Astrocyte (in vitro differentiated cells and primary cell): ENCODE data around the gene AFF3. TPM values are rescaled to one million over a fixed set of nuclear protein-coding genes. Genes with fewer than 3 reads are reported as not detected.

Source experiments
- DNase-seq: peaks from one replicate; pipeline ENCODE4 v3.0.0-alpha.2; 2010; ENCODE audit warnings: low read depth
- FAIRE-seq: peaks from 2 replicates; lab custom pipeline; 2011; peaks lifted over from hg19 to GRCh38; lab: Jason Lieb, UNC
- H2AFZ ChIP-seq: 2 replicates; pipeline ENCODE4 v1.6.0; 2012; ENCODE audit warnings: low read depth, low read length, inconsistent platforms
- H3K27ac ChIP-seq: 2 replicates; pipeline ENCODE4 v1.5.1; 2011; ENCODE audit warnings: low read depth, low read length, inconsistent platforms
- H3K27me3 ChIP-seq: 2 replicates; pipeline ENCODE4 v1.6.0; 2011; ENCODE audit warnings: low read length, inconsistent platforms; ENCODE audit not compliant: insufficient read depth
- H3K36me3 ChIP-seq: 2 replicates; pipeline ENCODE4 v1.5.1; 2011; ENCODE audit warnings: low read length, inconsistent platforms; ENCODE audit not compliant: insufficient read depth
- H3K4me1 ChIP-seq: 2 replicates; pipeline ENCODE4 v1.5.1; 2011; ENCODE audit warnings: low read length, inconsistent platforms; ENCODE audit not compliant: insufficient read depth
- H3K4me2 ChIP-seq: 2 replicates; pipeline ENCODE4 v1.6.0; 2012; ENCODE audit warnings: low read length, inconsistent platforms
- H3K4me3 ChIP-seq: 2 replicates; pipeline ENCODE4 v1.5.1; 2011; ENCODE audit warnings: low read depth, mild to moderate bottlenecking, low read length, inconsistent platforms; ENCODE audit not compliant: insufficient read depth
- H3K79me2 ChIP-seq: 2 replicates; pipeline ENCODE4 v1.6.0; 2012; ENCODE audit warnings: mild to moderate bottlenecking, low read length, inconsistent platforms; ENCODE audit not compliant: insufficient read depth
- H3K9ac ChIP-seq: 2 replicates; pipeline ENCODE4 v1.6.0; 2012; ENCODE audit warnings: mild to moderate bottlenecking, low read length, inconsistent platforms
- H3K9me3 ChIP-seq: 2 replicates; pipeline ENCODE4 v1.5.1; 2012; ENCODE audit warnings: low read depth, mild to moderate bottlenecking, low read length, inconsistent platforms; ENCODE audit not compliant: insufficient read depth
- H4K20me1 ChIP-seq: 2 replicates; pipeline ENCODE4 v1.6.0; 2012; ENCODE audit warnings: low read length, inconsistent platforms; ENCODE audit not compliant: insufficient read depth
- H3K27ac Mint-ChIP-seq: one replicate; pipeline ENCODE4 v1.8.0; 2021; ENCODE audit warnings: mild to moderate bottlenecking, mixed read lengths; ENCODE audit not compliant: unreplicated experiment
- H3K27me3 Mint-ChIP-seq: one replicate; pipeline ENCODE4 v1.8.0; 2021; ENCODE audit warnings: low read depth, mixed read lengths; ENCODE audit not compliant: unreplicated experiment
- H3K36me3 Mint-ChIP-seq: one replicate; pipeline ENCODE4 v1.8.0; 2021; ENCODE audit warnings: low read depth, mixed read lengths; ENCODE audit not compliant: unreplicated experiment
- H3K4me1 Mint-ChIP-seq: one replicate; pipeline ENCODE4 v1.8.0; 2021; ENCODE audit warnings: low read depth, mixed read lengths; ENCODE audit not compliant: unreplicated experiment
- H3K4me3 Mint-ChIP-seq: one replicate; pipeline ENCODE4 v1.8.0; 2021; ENCODE audit warnings: mild to moderate bottlenecking, moderate library complexity, mixed read lengths; ENCODE audit not compliant: unreplicated experiment
- H3K9me3 Mint-ChIP-seq: one replicate; pipeline ENCODE4 v1.8.0; 2021; ENCODE audit warnings: mild to moderate bottlenecking, mixed read lengths; ENCODE audit not compliant: unreplicated experiment
- EZH2 ChIP-seq: IDR thresholded peaks from 2 replicates; pipeline ENCODE4 v1.6.1; 2012; ENCODE audit warnings: mild to moderate bottlenecking, low read length, inconsistent platforms; ENCODE audit not compliant: insufficient read depth
- total RNA-seq: library from RNA; stranded (reverse); gene quantifications from 2 replicates; pipeline ENCODE4 v1.2.1, GENCODE V29; 2021
- TF ChIP-seq, protein P1 (sequence below): IDR thresholded peaks from 2 replicates; pipeline ENCODE4 v1.5.1; 2011; ENCODE audit warnings: low read depth, mild to moderate bottlenecking, inconsistent platforms, low read length, moderate library complexity; ENCODE audit not compliant: insufficient read depth

The AFF3 gene
- total RNA-seq, 1 donor from 2014 or later: 14.7 TPM

DNA sequence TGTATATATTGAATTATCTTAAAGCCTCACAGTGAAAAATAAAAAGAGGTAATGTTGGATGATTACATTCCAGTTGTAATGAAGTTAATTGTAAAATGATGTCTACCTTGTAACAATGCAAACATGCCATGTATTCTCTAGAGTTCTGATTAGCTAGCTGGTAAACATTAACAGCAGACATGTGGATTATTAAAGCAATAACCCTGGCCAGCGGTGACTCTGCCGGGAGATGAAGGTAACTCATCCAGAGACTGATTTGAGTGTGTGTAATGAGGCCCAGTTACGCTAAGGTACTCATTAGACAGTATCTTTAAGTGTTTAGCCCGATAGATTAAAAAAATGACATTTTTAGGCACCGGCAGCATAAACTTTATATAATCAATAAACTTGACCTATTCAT is 573.0 kb downstream of the AFF3 start:
- Histone ChIP-seq H3K4me2 (no peak overlapping the region), H4K20me1 (no peaks in the 10 kb centered on the region), H3K4me3 (no peak overlapping the region), H3K27ac (no peak overlapping the region), H3K9me3 (no peaks in the 10 kb centered on the region), H3K79me2 (no peaks in the 10 kb centered on the region), H2AFZ (no peak overlapping the region), H3K27me3 (no peaks in the 10 kb centered on the region), H3K4me1 (peaks cover 11% of the 10 kb centered on the region), H3K36me3 (no peaks in the 10 kb centered on the region), H3K9ac (no peak overlapping the region)
- H3K4me3 Mint-ChIP-seq: no peak overlapping the region
- DNase-seq (no peak), FAIRE-seq (no peak)
- no peak overlapping the region for H3K27ac Mint-ChIP-seq
- no peaks in the 10 kb centered on the region for H3K27me3 Mint-ChIP-seq
- H3K9me3 Mint-ChIP-seq: peaks cover 4% of the 10 kb centered on the region
- peaks cover 11% of the 10 kb centered on the region for H3K36me3 Mint-ChIP-seq
- H3K4me1 Mint-ChIP-seq: peaks cover 10% of the 10 kb centered on the region
- TF ChIP-seq, protein P1, sequence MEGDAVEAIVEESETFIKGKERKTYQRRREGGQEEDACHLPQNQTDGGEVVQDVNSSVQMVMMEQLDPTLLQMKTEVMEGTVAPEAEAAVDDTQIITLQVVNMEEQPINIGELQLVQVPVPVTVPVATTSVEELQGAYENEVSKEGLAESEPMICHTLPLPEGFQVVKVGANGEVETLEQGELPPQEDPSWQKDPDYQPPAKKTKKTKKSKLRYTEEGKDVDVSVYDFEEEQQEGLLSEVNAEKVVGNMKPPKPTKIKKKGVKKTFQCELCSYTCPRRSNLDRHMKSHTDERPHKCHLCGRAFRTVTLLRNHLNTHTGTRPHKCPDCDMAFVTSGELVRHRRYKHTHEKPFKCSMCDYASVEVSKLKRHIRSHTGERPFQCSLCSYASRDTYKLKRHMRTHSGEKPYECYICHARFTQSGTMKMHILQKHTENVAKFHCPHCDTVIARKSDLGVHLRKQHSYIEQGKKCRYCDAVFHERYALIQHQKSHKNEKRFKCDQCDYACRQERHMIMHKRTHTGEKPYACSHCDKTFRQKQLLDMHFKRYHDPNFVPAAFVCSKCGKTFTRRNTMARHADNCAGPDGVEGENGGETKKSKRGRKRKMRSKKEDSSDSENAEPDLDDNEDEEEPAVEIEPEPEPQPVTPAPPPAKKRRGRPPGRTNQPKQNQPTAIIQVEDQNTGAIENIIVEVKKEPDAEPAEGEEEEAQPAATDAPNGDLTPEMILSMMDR: no peak
- TF ChIP-seq EZH2: no peak

DNA sequence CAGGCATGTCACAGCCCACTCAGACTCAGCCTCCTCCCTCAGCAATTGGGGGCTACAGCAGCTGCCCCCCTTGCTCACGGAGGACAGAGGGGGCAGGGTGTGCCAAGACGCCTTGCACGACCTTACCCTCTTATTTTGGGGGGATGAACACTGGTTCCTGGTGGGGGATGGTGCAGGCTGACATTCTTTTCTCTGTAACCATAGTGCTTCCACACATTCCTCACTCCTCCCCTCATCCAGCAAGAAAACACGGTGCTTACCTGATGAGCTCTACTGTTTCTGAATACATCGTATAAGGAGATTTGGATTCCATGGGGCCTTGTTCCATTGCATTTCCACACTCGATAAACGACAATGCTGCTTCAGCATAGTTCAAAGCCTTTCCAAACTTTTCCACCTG is 577.2 kb downstream of the AFF3 start:
- Histone ChIP-seq H3K36me3 (no peaks in the 10 kb centered on the region), H3K4me3 (no peak overlapping the region), H2AFZ (no peak overlapping the region), H4K20me1 (no peaks in the 10 kb centered on the region), H3K9ac (no peak overlapping the region), H3K9me3 (no peaks in the 10 kb centered on the region), H3K4me2 (no peak overlapping the region), H3K27ac (no peak overlapping the region), H3K27me3 (no peaks in the 10 kb centered on the region), H3K4me1 (no peaks in the 10 kb centered on the region), H3K79me2 (no peaks in the 10 kb centered on the region)
- H3K4me1 Mint-ChIP-seq: peaks cover 8% of the 10 kb centered on the region
- DNase-seq: no peak
- TF ChIP-seq, protein P1: no peak
- no peak for TF ChIP-seq EZH2
- peaks cover 4% of the 10 kb centered on the region for H3K27me3 Mint-ChIP-seq
- peaks cover 12% of the 10 kb centered on the region for H3K36me3 Mint-ChIP-seq
- no peak overlapping the region for H3K27ac Mint-ChIP-seq
- H3K4me3 Mint-ChIP-seq: no peak overlapping the region
- peaks cover 4% of the 10 kb centered on the region for H3K9me3 Mint-ChIP-seq
- FAIRE-seq: no peak

DNA sequence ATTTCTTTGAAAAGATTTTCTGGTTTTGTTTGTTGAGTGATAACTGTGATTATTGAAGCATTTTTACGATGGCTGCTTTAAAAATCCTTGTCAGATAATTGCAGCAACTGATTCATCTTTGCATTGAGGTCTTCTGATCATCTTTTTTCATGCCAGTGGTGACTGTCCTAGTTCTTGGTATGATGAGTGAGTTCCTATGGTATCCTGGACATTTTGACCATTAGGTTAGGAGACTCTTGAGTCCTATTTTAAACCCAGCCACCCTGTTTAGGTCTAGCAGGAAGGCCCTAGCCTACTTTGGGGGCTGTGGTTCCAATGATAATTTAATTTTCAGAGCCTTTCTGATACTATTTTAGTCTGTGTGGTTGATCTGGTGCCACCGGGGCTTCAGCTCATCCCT is 579.9 kb downstream of the AFF3 start:
- H3K4me2 ChIP-seq: no peak overlapping the region
- H3K27me3 Mint-ChIP-seq: peaks cover 8% of the 10 kb centered on the region
- peaks cover 8% of the 10 kb centered on the region for H3K4me1 Mint-ChIP-seq
- H3K4me3 ChIP-seq: no peak overlapping the region
- FAIRE-seq (no peak), DNase-seq (no peak)
- no peak overlapping the region for H2AFZ ChIP-seq
- H3K27me3 ChIP-seq: no peaks in the 10 kb centered on the region
- no peaks in the 10 kb centered on the region for H3K4me1 ChIP-seq
- H3K79me2 ChIP-seq: no peaks in the 10 kb centered on the region
- no peak overlapping the region for H3K27ac Mint-ChIP-seq
- H3K36me3 ChIP-seq: no peaks in the 10 kb centered on the region
- peaks cover 3% of the 10 kb centered on the region for H3K9me3 Mint-ChIP-seq
- H3K36me3 Mint-ChIP-seq: peaks cover 9% of the 10 kb centered on the region
- TF ChIP-seq, protein P1: no peak
- TF ChIP-seq EZH2: no peak
- no peak overlapping the region for H3K9ac ChIP-seq
- H4K20me1 ChIP-seq: no peaks in the 10 kb centered on the region
- no peak overlapping the region for H3K27ac ChIP-seq
- no peaks in the 10 kb centered on the region for H3K9me3 ChIP-seq
- H3K4me3 Mint-ChIP-seq: no peak overlapping the region
